Activated T-cell treated with anti-CD3 and anti-CD28 coated beads, Interleukin-2, amount 50 U/mL, for 4 hours (primary cell): ENCODE data around the gene SNHG17. TPM values are rescaled to one million over a fixed set of nuclear protein-coding genes. Genes with fewer than 3 reads are reported as not detected.
"Not testable (repeated sequence)": the region's sequence is repeated elsewhere in the genome, so short reads cannot be mapped to it uniquely, and the experiment has no call there.

Experiments used
- ATAC-seq, 2 donors: fragments of 200-7000 bp; cut with Tn5 transposase; one replicate each; pipeline ENCODE4 v1.10.0; 2021
- DNase-seq: peaks from one replicate; pipeline ENCODE4 v3.0.0-alpha.2; 2020
- H3K27me3 Mint-ChIP-seq: one replicate; pipeline ENCODE4 v1.8.0; 2021; ENCODE audit warnings: low read depth, mixed read lengths
- H3K36me3 Mint-ChIP-seq: one replicate; pipeline ENCODE4 v1.8.0; 2022; ENCODE audit warnings: mixed read lengths; ENCODE audit not compliant: insufficient read depth
- H3K4me1 Mint-ChIP-seq: one replicate; pipeline ENCODE4 v1.8.0; 2021; ENCODE audit warnings: low read depth, mixed read lengths
- H3K4me3 Mint-ChIP-seq: one replicate; pipeline ENCODE4 v1.8.0; 2021; ENCODE audit warnings: mild to moderate bottlenecking, moderate library complexity, mixed read lengths
- H3K9me3 Mint-ChIP-seq: one replicate; pipeline ENCODE4 v1.8.0; 2021; ENCODE audit warnings: mixed read lengths
- total RNA-seq, 3 donors: library from RNA; stranded (reverse); gene quantifications; one replicate each; pipeline ENCODE4 v1.2.1, GENCODE V29; 2021

Gene SNHG17
- total RNA-seq, 3 donors from 2014 or later, result 138 to 310 (median 239) TPM

DNA sequence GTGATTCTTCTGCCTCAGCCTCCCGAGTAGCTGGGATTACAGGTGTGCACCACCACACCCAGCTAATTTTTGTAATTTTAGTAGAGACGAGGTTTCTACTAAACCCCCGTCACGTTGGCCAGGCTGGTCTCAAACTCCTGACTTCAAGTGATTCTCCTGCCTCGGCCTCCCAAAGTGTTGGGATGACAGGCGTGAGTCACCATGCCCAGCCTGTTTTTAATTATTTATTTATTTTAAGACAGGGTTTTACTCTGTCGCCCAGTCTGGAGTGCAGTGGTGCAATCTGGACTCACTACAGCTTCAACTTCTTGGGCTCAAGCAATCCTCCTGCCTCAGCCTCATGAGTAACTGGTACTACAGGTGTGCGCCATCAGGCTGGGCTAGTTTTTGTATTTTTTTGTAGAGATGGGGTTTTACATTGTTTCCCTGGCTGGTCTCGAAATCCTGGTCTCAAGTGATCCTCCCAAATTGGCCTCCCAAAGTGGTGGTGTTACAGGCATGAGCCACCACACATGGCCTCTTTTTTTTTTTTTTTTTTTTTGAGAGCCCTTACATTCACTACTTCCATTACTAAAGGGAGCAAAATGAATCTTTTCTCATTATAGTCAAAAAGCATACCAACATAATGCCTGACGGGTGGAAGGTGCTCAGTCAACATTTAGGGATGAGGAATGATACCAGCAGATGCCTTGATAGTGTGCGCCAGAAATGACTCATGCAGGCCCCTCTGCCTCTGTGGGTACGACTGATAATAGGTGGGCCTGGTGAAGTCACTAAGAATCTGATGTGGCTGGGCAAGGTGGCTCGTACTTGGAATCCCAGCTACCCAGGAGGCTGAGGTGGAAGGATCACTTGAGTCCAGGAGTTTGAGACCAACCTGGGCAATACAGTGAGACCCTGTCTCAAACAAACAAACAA lies 19.7 kb upstream of the SNHG17 start:
- no peak for DNase-seq
- H3K4me1 Mint-ChIP-seq, result peaks cover 6% of the 10 kb centered on the region
- H3K27me3 Mint-ChIP-seq, result no peaks in the 10 kb centered on the region
- H3K36me3 Mint-ChIP-seq, result peaks cover 15% of the 10 kb centered on the region
- H3K9me3 Mint-ChIP-seq, result no peaks in the 10 kb centered on the region
- no peak for ATAC-seq
- H3K4me3 Mint-ChIP-seq, result no peak overlapping the region

- Mint-ChIP-seq H3K36me3 (peaks cover 22% of the 10 kb centered on the region), H3K27me3 (no peaks in the 10 kb centered on the region), H3K4me1 (peaks cover 8% of the 10 kb centered on the region), H3K9me3 (no peaks in the 10 kb centered on the region), H3K4me3 (no peak overlapping the region)
- DNase-seq, result no peak
- no peak for ATAC-seq
Measured at GRCh38 chr20:38453941-38454340, 18.8 kb upstream of the SNHG17 start.

DNA sequence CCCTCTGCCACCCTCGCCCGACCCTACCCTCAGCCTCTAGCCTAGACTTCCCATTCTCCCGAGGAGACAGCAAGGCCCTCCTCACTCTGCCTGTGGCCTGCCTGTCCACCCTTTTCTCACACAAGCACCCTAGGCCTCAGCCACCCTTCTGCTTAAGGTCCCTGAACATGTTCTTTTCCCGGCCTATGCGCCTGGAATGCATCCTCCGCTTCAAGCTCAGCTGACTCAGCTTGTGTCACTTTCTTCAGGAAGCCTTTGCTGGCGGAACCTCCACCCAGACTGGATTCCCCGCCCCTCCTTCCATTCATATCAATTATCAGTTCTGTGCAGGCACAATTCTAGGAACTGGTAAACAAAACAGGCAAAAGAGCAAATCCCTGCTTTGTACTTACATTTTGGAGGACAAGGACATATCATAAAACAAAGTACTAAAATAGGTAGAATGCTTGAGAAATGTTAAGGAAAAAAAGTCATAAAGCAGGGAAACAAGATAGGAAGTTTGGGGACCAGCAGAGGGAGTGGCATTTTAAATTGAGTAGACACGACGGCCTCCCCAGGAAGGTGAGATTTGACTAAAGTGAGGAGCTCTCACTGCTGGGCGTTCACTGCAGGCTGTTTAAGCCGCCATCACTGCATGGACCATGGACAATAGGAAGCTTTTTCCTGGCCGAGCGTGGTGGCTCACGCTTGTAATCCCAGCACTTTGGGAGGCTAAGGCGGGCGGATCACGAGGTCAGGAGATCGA lies 17.9 kb upstream of the SNHG17 start:
- ATAC-seq, result no peak
- H3K36me3 Mint-ChIP-seq, result peaks cover 22% of the 10 kb centered on the region
- H3K27me3 Mint-ChIP-seq, result no peaks in the 10 kb centered on the region
- H3K4me3 Mint-ChIP-seq, result no peak overlapping the region
- DNase-seq, result no peak
- H3K9me3 Mint-ChIP-seq, result no peaks in the 10 kb centered on the region
- peaks cover 14% of the 10 kb centered on the region for H3K4me1 Mint-ChIP-seq

DNA sequence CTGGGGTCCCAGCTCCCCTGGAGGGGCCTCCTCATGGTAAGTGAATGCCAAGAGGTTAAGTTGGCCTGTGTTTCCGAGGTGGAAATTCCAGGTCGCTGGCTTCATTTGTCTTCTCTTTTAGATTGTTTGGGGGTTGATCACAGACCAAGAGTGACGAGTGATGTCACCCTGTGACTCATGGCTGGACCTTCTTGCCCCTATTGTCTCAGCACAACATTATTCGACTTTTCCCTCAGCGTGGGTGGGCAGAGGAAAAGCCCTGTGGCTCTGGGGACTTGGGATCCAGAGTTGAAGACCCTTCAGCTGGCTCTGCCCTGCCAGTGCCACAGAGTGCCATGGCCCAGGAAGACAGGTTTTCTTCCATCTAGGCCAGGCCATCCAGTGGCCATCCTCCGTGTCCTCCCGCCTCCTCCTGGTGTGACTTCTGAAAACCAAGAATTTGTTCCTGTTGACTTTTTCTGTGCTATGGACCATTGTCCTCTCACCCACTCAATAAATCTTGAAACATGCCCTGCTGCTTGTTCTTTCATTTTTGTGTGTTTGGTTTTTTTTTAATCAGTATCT lies 15.4 kb upstream of the SNHG17 start:
- DNase-seq (no peak), ATAC-seq (no peak)
- Mint-ChIP-seq H3K27me3 (no peaks in the 10 kb centered on the region), H3K4me1 (peaks cover 32% of the 10 kb centered on the region), H3K4me3 (no peak overlapping the region), H3K9me3 (no peaks in the 10 kb centered on the region), H3K36me3 (peaks cover 22% of the 10 kb centered on the region)

GRCh38 chr20:38449046-38449445 lies 13.9 kb upstream of the SNHG17 start:
- H3K36me3 Mint-ChIP-seq, result peaks cover 22% of the 10 kb centered on the region
- DNase-seq (no peak), ATAC-seq (no peak)
- no peaks in the 10 kb centered on the region for H3K27me3 Mint-ChIP-seq
- H3K4me1 Mint-ChIP-seq, result peaks cover 33% of the 10 kb centered on the region
- H3K9me3 Mint-ChIP-seq, result no peaks in the 10 kb centered on the region
- no peak overlapping the region for H3K4me3 Mint-ChIP-seq

DNA sequence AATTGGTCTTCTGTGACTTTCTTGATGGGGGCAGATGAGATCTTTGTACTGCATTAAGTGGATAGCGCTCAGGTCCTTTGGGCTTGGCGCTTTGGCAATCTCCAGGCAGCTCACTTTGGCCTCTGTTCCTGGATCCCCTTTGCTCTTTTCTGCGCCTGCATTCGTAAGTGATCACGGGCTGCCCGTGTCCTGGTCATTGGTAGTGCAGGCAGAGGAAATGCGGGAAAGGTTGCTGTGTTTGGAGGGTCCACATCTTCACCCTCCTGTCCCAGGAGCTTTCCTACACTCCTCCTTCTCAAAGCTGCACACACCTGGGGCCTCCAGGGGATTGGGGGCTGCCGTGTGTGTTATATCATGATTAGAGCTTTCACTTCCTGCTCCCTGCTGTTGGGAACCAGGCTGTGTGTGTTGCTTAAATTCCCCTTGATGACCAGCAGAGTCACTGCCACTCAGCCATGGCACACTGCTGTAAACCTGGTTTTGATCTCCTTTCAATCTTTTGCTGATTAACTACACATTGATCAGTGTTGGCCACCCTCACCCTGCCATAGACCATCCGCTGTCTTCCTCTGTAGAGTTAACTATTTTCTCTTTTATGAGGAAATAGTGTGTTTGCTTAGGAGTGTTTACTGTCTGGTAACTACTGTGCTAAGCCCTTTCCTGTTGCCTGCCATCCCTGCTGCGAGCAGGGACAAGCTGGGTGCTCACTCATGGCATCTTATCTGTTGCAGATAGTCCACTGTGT lies 13.0 kb upstream of the SNHG17 start:
- H3K4me1 Mint-ChIP-seq, result peaks cover 33% of the 10 kb centered on the region
- H3K4me3 Mint-ChIP-seq, result peak overlapping the region; percentile 81
- no peaks in the 10 kb centered on the region for H3K27me3 Mint-ChIP-seq
- no peaks in the 10 kb centered on the region for H3K9me3 Mint-ChIP-seq
- DNase-seq, result no peak
- no peak for ATAC-seq
- peaks cover 22% of the 10 kb centered on the region for H3K36me3 Mint-ChIP-seq

GRCh38 chr20:38447251-38447661 lies 12.1 kb upstream of the SNHG17 start:
- Mint-ChIP-seq H3K27me3 (no peaks in the 10 kb centered on the region), H3K4me1 (peaks cover 33% of the 10 kb centered on the region), H3K9me3 (no peaks in the 10 kb centered on the region), H3K36me3 (peaks cover 22% of the 10 kb centered on the region), H3K4me3 (peak overlapping the region; percentile 81)
- DNase-seq (no peak), ATAC-seq (no peak)

DNA sequence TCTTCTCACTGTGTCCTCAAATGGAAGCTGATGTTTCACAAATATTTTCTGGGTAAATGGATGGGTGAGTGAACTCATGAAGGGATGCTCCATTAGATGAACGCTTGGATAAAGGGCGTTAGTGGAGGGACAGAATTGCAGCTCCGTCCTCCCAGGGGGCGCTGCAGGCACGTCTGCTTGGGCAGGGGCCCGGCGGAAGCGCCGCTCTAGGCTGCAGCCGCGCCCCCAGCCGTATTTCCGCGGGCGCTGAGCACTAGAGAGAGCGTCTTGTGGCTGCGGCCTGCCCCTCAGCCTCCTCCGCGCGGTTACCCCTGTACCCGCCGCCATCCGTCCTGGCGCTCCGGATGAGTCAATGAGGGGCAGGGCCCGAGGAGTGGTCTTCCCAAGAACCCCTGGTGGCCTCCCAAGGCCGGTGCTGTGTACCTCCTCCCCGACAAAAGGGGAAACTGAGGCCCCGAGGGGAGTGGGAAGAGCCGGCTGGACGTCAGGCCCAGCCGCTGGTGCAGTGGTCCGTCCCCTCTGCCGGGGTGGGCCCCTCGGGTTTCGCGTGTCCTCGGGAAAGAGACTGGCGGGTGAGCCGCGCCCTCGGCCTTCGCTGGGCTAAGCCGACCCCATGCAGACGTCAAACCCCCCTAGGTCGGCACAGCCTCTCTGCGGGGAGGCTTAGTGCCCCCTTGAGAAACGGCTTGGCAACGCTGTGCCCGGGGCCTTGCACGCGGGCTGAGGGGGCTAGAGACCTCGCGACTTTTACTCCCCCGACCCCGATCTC lies 11.5 kb upstream of the SNHG17 start:
- Mint-ChIP-seq H3K4me3 (peak overlapping the region; percentile 81), H3K4me1 (peaks cover 33% of the 10 kb centered on the region), H3K9me3 (no peaks in the 10 kb centered on the region), H3K36me3 (peaks cover 22% of the 10 kb centered on the region), H3K27me3 (peaks cover 6% of the 10 kb centered on the region)
- ATAC-seq (peak; percentile 97 to 99), DNase-seq (peak; percentile 94)

- DNase-seq (no peak), ATAC-seq (no peak)
- Mint-ChIP-seq H3K9me3 (no peaks in the 10 kb centered on the region), H3K4me1 (peaks cover 33% of the 10 kb centered on the region), H3K4me3 (peak overlapping the region; percentile 81), H3K27me3 (peaks cover 8% of the 10 kb centered on the region), H3K36me3 (peaks cover 17% of the 10 kb centered on the region)
Measured at GRCh38 chr20:38445901-38446425, 10.8 kb upstream of the SNHG17 start.

GRCh38 chr20:38445381-38445796 lies 10.3 kb upstream of the SNHG17 start:
- Mint-ChIP-seq H3K36me3 (peaks cover 12% of the 10 kb centered on the region), H3K9me3 (no peaks in the 10 kb centered on the region), H3K4me3 (no peak overlapping the region), H3K4me1 (peaks cover 29% of the 10 kb centered on the region), H3K27me3 (peaks cover 13% of the 10 kb centered on the region)
- DNase-seq (no peak), ATAC-seq (no peak)

GRCh38 chr20:38441916-38442315 lies 6.8 kb upstream of the SNHG17 start:
- no peak for DNase-seq
- Mint-ChIP-seq H3K27me3 (peaks cover 19% of the 10 kb centered on the region), H3K4me3 (no peak overlapping the region), H3K36me3 (no peaks in the 10 kb centered on the region), H3K4me1 (peaks cover 9% of the 10 kb centered on the region), H3K9me3 (no peaks in the 10 kb centered on the region)
- no peak for ATAC-seq

GRCh38 chr20:38441110-38441509 lies 6.0 kb upstream of the SNHG17 start:
- H3K4me3 Mint-ChIP-seq, H3K9me3 Mint-ChIP-seq, H3K36me3 Mint-ChIP-seq, H3K4me1 Mint-ChIP-seq, ATAC-seq, DNase-seq: not testable (repeated sequence)
- peaks cover 19% of the 10 kb centered on the region for H3K27me3 Mint-ChIP-seq

GRCh38 chr20:38437796-38438195 lies 2.7 kb upstream of the SNHG17 start:
- H3K4me3 Mint-ChIP-seq, result no peak overlapping the region

More at GRCh38 chr20:38437796-38438195, 2.7 kb upstream of the SNHG17 start:
- Mint-ChIP-seq H3K27me3 (peaks cover 19% of the 10 kb centered on the region), H3K9me3 (no peaks in the 10 kb centered on the region), H3K36me3 (peaks cover 14% of the 10 kb centered on the region), H3K4me1 (peaks cover 12% of the 10 kb centered on the region)
- ATAC-seq (no peak), DNase-seq (no peak)
